ENCODE measurements around the gene COX10.
"Not testable (repeated sequence)": the region's sequence is repeated elsewhere in the genome, so short reads cannot be mapped to it uniquely, and the experiment has no call there.

COX10 gene

DNA sequence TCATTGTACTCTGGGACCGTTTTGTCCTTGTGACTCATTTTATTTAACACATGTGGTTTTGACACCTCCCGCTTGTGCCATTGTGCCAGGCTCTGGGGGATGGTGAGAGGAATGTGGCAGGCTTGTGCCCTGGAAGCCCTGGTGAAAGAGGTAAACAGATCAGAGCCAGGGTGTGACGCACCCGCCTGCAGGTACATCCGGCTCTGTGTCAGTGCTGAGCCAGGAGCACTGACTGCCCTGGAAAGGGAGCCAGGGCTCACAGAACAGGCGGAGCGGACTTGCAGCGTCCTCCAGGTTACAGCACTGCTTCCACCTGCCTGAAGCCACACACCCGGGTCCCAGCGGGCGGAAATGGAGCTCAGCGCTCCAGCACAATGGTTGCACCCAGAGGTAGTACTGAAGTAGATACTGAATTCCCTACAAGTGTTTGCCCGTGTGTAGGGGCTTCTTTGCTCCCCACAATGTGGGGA lies 136.7 kb downstream of the COX10 start:
- DNase-seq: no peak

DNA sequence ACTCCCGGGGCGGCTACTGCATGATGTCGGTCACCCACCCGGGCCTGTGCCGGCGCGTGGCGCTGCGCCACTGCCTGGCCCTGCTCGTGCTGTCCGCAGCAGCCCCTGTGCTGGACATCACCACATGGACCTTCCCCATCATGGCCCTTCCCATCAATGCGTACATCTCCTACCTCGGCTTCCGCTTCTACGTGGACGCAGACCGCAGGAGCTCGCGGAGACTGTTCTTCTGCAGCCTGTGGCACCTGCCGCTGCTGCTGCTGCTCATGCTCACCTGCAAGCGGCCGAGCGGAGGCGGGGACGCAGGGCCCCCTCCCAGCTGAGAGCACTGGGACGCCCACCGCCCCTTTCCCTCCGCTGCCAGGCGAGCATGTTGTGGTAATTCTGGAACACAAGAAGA lies 137.6 kb downstream of the COX10 start:
- no peak for DNase-seq

DNA sequence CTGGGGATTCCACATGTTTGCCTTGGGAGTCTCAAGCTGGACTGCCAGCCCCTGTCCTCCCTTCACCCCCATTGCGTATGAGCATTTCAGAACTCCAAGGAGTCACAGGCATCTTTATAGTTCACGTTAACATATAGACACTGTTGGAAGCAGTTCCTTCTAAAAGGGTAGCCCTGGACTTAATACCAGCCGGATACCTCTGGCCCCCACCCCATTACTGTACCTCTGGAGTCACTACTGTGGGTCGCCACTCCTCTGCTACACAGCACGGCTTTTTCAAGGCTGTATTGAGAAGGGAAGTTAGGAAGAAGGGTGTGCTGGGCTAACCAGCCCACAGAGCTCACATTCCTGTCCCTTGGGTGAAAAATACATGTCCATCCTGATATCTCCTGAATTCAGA lies 138.5 kb downstream of the COX10 start:
- DNase-seq: no peak

DNA sequence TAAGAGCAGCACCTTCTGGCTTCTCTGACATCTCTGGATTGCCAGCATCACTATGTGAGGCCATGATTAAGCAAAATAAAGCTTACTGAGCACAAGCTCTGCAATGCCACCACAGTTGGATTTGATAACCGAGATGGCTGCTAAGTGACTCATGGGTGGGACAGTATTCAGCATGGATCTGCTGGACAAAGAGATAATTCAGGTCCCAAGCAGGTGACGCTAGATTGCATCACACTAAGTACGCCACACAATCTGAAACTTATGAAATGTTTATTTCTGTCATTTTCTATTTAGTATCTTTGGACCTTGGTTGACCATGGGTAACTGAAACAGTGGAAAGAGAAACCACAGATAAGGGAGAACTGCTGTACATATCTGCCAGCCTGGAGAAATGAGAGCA lies 139.9 kb downstream of the COX10 start:
- no peak for DNase-seq

DNA sequence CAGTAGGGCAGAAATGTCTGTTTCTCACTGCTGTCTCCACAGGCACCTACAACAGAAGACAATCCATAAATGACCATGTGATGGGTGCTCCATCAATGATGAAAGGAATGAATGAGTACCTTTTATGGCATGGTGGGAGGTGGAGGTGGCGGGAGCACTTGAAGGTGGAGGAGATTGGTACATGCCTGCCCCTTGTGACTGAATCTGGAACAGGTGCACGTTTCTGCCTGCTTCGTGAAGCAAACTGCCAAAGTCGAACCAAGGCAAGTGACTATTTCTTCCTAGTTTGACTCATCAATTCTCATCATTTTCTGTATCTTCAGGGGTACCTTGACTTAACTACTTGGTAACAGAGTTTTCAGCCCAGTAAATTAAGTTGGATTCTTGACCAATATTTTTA lies 141.9 kb downstream of the COX10 start:
- DNase-seq: no peak

DNA sequence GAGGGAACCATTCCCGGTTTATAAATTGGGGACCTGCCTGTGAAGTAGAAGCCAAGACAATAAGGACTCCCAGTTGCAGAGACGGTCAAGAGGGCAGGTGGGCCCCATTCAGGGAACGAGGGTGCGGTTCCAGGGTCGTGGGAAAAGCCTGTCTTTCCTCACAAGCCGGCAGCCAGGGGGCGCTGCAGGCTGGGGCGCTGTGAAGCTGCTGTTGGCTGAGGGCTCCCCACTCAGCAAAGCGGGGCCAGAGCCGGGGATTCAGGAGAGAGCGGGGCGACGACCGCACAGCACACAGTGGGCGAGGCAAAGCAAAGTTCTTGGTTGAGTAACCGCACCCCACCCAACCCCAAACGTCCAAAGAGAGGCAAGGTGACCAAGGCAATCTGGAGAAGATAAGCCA lies 142.5 kb downstream of the COX10 start:
- peak; percentile 28 to 72 (median 46) for DNase-seq

DNA sequence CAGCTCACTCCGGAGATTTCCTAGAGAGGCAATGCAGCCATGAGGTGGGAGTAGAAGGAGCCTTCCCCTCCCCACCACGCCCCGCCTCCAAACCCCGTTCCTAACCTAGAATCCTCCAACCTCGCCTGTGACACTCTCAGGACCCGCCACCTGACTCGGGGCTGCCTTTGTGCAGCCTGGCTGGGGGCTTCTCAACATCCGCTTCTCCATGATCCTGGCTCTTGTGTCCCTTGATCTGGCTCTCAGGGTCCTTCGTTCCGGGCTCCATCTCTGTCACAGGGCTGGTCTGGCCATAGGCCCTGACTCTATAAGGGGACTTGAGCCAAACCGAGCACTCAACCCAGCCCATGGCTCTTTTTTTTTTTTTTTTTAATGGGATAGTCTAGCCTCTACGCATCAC lies 143.1 kb downstream of the COX10 start:
- DNase-seq: no peak

DNA sequence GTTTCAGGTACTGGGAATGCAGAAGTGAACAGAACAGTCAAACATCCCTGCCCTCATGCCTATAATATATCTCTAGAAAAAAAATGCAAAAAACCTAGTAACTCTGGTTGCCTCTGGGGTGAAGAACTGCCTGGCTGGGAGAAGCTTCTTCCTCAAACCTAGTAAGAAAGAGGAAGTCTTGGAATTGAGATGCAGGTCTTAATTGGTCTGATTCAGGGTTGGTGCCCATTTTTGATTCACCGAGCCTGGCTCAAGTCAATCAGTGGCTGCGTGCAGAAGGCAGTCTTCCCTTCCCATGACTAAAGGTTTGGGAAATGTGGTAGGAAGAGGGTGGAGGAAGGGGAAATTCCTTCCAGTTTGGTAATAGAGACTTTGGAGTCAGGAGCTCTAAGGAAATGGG lies 145.0 kb downstream of the COX10 start:
- peak; percentile 29 to 59 (median 52) for DNase-seq

DNA sequence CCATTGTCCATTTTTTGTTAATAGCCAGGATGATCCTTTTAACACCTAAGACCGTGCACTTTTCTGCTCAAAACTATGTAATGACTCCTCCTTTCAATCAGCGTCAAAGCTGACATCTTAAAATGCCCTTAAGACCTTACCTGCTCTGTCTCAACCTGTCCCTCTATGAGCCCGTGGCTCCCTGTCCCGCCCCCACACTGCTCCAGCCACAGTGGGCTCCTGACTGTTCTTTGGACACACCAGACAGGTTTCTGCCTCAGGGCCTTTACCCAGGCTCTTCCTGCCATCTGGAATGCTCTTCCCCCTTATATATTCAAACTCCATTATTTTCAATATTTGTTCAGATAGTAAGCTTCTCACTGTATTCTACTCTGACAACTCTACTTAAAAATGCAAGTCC lies 153.3 kb downstream of the COX10 start:
- no peak for DNase-seq

DNA sequence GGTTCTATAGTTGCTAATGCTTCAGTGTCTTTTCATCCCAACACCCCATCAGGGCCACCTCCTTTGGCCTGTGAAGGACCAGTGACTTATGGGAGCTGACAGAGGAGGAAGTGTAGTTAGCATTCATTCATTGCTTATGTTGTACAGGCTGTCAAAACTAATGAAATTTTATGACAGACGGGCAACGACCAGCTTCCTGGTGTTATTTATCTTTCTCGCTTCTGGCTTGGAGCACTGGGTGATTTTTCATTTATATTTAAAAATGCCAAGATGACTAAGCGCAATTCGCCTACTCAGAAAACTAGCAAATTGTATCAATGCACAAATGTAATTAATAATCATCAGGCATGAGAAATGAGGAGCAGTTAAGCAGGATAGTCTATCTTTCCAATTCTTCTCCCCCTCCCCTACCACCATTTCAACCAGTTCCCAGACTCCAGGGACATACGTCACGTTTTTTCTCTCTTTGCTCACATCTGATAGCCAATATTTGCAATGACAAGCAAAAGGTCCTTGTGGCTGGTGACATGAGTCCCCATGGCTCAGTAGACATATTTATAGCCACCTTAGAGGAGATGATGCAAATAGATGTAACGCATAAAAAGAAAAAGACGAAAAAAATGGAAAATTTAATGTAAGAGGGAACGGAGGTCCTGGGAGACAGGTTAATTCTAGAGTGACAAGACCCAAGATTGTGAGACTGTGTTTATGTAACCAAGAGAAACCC lies 156.1 kb downstream of the COX10 start:
- DNase-seq: no peak

DNA sequence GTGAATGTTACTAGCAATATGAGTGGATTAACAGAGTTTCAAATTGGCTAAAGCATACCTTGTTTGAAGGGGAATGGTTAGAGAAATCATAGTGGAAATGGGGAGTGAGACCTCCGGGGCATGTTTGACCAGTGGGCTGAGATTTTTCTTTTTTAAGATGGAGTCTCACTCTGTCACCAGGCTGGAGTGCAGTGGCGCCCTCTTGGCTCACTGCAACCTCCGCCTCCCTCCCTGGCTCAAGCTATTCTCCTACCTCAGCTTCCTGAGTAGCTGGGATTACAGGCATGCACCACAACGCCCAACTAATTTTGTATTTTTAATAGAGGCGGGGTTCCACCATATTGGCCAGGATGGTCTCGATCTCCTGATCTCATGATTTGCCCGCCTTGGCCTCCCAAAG lies 157.7 kb downstream of the COX10 start:
- no peak for DNase-seq

DNA sequence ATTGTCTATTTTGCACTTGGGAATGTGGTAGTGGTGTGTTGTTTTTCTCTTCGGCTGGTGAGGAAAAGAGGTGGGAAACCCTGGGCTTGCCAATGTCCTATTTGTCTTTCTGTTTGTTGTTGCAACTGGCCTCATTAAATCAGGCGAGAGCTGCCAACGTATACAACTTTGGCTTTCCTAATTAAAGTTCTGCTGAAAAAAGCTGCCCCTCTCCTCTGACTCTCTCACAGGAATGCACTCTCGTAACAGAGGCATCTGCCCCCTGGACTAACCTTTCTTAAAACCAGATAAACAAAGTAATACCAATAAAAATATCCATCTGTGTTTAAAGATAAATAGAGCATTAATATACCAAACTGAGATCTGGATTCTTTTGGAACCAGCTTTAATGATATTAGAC lies 159.6 kb downstream of the COX10 start:
- DNase-seq: no peak

DNA sequence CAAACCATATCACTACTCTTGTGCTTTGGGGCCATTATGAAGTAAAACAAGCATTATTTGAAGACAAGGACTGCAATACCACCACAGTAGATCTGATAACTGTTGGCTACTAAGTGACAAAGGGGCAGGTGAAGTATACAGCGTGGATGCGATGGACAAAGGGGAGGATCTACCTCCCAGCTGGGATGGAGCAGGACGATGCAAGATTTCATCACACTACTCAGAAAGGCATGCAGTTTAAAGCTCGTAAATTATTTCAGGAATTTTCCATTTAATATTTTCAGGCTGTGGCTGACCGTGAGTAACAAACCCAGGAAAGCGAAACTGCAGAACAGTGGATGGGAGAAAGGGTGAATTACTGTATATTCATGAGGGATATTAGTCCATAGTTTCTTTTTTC lies 161.9 kb downstream of the COX10 start:
- not testable (repeated sequence) for DNase-seq

DNA sequence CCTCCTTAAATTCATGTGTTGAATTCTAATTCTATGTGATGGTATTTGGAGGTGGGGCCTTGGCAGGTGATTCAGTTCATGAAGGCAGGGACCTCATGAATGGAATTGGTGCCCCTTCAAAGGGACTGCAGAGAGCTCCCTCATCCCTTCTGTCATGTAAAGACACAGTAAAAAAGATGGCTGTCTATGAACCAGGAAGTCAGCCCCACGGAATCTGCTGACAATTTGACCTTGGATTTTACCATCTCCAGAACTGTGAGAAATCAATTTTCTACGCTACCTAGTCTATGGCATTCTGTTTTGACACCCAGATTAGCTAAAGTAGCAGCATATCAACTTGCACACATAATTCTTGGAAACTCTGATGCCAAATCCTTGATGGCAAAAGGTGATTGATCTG lies 165.7 kb downstream of the COX10 start:
- DNase-seq: not testable (repeated sequence)

DNA sequence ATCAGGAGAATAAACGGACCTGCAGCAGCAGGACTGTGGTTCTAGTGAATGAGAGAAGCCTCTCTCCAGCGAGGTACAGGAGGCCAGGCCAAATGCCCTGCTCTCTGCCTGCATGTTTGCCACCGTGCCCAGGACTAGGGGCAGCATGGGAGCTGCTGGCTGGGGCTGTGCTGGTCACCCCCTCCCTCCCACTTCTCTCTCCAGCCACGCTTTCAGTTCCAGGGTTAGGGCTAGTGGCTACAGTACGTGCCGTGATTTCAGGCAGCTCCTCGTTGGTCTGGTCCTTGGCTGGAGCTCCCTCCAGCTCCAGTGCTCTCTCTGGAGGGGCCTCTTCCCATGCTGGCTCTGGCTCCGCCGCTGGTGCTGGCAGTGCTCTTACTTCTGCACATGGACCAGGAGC lies 166.7 kb downstream of the COX10 start:
- not testable (repeated sequence) for DNase-seq

DNA sequence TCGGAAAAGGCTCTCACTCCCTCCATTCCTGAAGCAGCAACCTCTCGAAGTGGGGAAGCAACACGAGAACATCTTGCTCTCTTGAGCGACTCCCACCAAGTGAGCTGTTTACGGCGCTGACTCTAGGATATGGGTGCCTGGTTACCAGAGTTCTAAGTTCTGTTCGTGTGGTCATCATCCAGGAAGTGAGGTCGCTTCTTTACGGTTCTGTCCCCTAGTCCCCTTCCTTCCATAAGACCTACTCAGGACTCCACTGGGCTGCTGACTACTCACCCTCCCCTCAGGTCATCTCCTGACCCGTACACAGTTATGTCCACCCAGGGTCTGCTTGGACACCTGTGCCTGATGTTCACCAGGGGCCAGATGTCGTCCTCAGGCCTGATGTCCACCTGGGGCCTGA lies 167.5 kb downstream of the COX10 start, which contains the start of gene CDRT15:
Gene CDRT15 (minus strand): TSS at position 101 of the 400 bp plus-strand sequence. CDS start 29 bp downstream, at position 72.
- not testable (repeated sequence) for DNase-seq

DNA sequence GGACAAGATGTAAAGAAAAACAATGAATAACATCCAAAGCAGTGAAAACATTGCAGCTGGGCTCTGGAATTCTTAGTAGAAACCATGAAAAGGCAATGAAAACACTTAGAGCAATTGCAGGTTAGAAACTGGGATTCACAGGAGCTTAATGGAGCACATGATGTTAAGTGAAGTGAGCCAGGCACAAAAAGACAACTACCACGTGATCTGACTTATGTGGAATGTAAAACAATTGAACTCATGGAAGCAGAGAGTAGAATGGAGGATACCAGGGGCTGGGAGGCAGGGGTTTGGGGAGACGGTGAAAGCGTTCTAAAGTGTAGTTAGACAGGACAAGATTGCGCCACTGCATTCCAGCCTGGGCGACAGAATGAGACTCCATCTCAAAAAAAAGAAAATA lies 170.0 kb downstream of the COX10 start:
- not testable (repeated sequence) for DNase-seq

DNA sequence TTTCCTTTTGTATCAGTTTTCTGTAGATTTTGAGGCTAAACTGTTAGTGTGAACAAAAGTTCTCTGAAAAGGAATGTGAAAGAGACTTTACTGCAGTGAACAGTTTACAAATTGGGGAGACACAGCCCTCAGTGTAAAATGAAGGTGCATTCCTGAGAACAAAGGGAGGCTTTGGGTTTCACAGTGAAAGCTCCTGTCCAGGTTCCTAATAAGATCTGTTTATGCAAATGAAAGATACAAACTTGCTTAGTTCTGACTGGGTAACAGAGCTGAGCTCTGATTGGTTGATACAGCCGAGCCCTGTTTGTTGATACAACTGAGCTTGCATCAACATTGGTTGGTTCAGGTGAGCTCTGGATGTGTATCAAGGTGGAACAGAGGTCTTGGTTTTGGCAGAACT lies 175.7 kb downstream of the COX10 start:
- no peak for DNase-seq

DNA sequence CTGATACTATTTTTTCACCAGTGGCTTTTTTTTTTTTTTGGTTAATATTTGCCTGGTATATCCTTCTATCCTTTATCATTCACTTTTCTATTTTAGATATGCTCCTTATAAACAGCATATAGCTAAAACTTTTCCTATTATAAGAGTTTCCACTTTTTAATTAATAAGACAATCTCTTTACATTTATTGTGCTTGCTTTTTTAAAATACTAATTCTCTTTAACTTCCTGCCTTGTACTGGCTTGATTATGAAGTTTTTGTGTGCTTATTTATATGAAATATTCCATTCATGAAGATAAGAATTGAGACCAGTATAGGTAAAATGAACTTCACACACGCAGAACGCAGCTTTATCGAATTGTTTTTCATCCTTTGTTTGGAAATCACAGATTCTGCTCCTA lies 176.3 kb downstream of the COX10 start:
- DNase-seq: no peak

All from suppressor macrophage (primary cell).